CD4-positive, alpha-beta T cell (primary cell): Measurements from ENCODE around the gene THBS4. TPM values are rescaled to one million over a fixed set of nuclear protein-coding genes. Genes with fewer than 3 reads are reported as not detected.
"Not testable (repeated sequence)": the region's sequence is repeated elsewhere in the genome, so short reads cannot be mapped to it uniquely, and the experiment has no call there.

Source experiments
- ATAC-seq: fragments of 200-7000 bp; cut with Tn5 transposase; one replicate; pipeline ENCODE4 v1.10.0; 2022; ENCODE audit warnings: mild to moderate bottlenecking; ENCODE audit not compliant: poor library complexity
- CTCF ChIA-PET: fragments of 350-600 bp; sonication (Branson Sonifier 250); formaldehyde crosslinking; loops from one replicate; lab custom pipeline; 2021; ENCODE audit warnings: antibody characterized with exemption, inconsistent platforms; lab: Charles Lee
- POLR2A ChIA-PET: fragments of 350-600 bp; sonication (Branson Sonifier 250); formaldehyde crosslinking; loops from one replicate; lab custom pipeline; 2021; ENCODE audit warnings: antibody characterized with exemption, inconsistent platforms; lab: Charles Lee
- DNase-seq, 14 experiments: peaks; one replicate each; pipeline ENCODE4 v3.0.0-alpha.2; 2013 to 2020; ENCODE audit warnings: mixed read lengths in 2 of 14
- H3K27ac ChIP-seq, 2 donors: one replicate each; pipeline versions ENCODE4 v1.5.1 to v1.7.0; 2013; ENCODE audit warnings: low read length in 2 of 2, low read depth in 1 of 2, mild to moderate bottlenecking in 1 of 2
- H3K27me3 ChIP-seq, 2 experiments: 1 replicate in 1 of 2; 2 replicates in 1 of 2; pipeline versions ENCODE4 v1.6.1 to v1.7.0; 2013; ENCODE audit warnings: low read length in 2 of 2, control low read depth in 1 of 2, mild to moderate bottlenecking in 1 of 2, moderate library complexity in 1 of 2; ENCODE audit not compliant: insufficient read depth in 2 of 2, control insufficient read depth in 1 of 2
- H3K36me3 ChIP-seq: one replicate; pipeline ENCODE4 v1.6.1; 2013; ENCODE audit warnings: low read length, control low read depth; ENCODE audit not compliant: insufficient read depth
- H3K4me1 ChIP-seq: one replicate; pipeline ENCODE4 v1.6.1; 2013; ENCODE audit warnings: low read length, control low read depth; ENCODE audit not compliant: insufficient read depth
- H3K4me3 ChIP-seq: one replicate; pipeline ENCODE4 v1.5.1; 2013; ENCODE audit warnings: mild to moderate bottlenecking, low read length, moderate library complexity
- H3K9me3 ChIP-seq, 2 experiments: 1 replicate in 1 of 2; 2 replicates in 1 of 2; pipeline versions ENCODE4 v1.6.1 to v1.7.0; 2013; ENCODE audit warnings: low read length in 2 of 2, mild to moderate bottlenecking in 2 of 2, control low read depth in 1 of 2, moderate library complexity in 1 of 2; ENCODE audit not compliant: control insufficient read depth in 1 of 2, insufficient read depth in 1 of 2
- H3K27ac Mint-ChIP-seq: one replicate; pipeline ENCODE4 v1.8.0; 2020; ENCODE audit warnings: mixed read lengths
- H3K27me3 Mint-ChIP-seq: one replicate; pipeline ENCODE4 v1.8.0; 2021; ENCODE audit warnings: mixed read lengths
- H3K36me3 Mint-ChIP-seq: one replicate; pipeline ENCODE4 v1.8.0; 2021; ENCODE audit warnings: low read depth, mixed read lengths
- H3K4me1 Mint-ChIP-seq: one replicate; pipeline ENCODE4 v1.8.0; 2021; ENCODE audit warnings: low read depth, mixed read lengths
- H3K4me3 Mint-ChIP-seq: one replicate; pipeline ENCODE4 v1.8.0; 2020; ENCODE audit warnings: mild to moderate bottlenecking, mixed read lengths
- H3K9me3 Mint-ChIP-seq: one replicate; pipeline ENCODE4 v1.8.0; 2020; ENCODE audit warnings: mixed read lengths
- intact Hi-C, 2 experiments: fragments of 100-400 bp; cut with DNase I in 1 of 2; cut with micrococcal nuclease in 1 of 2; formaldehyde crosslinking; loops; one replicate each; pipeline versions ENCODE4 v1.15.1 to v1.9.0; 2023 to 2025; cut with DNase I, micrococcal nuclease
- total RNA-seq, 174 experiments: library from RNA in 2 of 174; stranded (reverse) in 2 of 174; gene quantifications; one replicate each; pipeline ENCODE4 v1.2.3 and lab custom pipeline; 2021 to 2026
- TF ChIP-seq, protein P1 (sequence below): fragments of 200-600 bp; IDR thresholded peaks from one replicate; pipeline ENCODE4 v1.8.0; 2022; ENCODE audit warnings: antibody characterized with exemption, mild to moderate bottlenecking

THBS4 gene
- total RNA-seq, 2 experiments from 2014 or later, result 0.47 to 0.85 TPM

DNA sequence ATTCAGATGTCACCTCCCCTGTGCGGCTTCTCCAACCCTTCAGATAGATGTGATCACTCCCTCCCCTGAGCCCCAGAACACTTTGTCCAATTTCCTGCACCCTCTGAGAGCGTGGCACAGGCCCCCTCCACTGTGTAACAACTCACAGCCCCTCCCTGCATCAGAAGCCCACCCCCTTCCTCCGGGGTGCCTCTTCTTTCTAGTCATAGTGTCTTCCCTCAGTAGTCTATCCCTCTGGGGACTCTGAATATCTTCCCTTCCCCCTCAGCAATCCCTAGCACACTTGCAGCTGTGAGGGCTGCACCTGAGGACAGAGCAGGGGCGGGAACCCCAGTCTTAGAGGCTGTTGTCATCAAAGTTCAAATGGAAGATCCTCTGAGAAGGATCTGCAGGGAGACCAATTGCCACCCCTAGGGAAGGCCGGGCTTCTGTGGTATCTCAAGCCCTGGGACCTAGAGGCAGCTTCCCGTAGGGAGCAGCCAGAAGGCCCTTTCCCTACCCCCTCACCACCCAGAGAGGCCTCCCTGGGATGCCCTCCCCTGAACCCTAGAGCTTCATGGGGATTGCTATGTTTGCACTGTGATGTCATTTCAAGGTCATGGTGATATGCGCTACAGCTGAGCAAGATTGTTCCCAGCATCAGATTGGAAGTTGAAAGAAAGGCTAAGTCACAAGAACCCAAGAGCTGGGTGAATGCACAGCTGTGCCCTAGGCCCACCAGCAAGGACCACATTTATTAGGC is 70.7 kb downstream of the THBS4 start:
- peak; percentile 65 for ATAC-seq
- H3K4me3 Mint-ChIP-seq, result no peak overlapping the region
- peak overlapping the region; percentile 53 for H3K27ac Mint-ChIP-seq
- ChIA-PET POLR2A (interaction anchor here (0.6 to 3.6 kb wide), 6 partner anchors 10 to 867 kb away, joined by 3 to 13 read pairs (median 3); no protein-coding TSS in a partner anchor), CTCF (no interaction called here)
- TF ChIP-seq, protein P1, sequence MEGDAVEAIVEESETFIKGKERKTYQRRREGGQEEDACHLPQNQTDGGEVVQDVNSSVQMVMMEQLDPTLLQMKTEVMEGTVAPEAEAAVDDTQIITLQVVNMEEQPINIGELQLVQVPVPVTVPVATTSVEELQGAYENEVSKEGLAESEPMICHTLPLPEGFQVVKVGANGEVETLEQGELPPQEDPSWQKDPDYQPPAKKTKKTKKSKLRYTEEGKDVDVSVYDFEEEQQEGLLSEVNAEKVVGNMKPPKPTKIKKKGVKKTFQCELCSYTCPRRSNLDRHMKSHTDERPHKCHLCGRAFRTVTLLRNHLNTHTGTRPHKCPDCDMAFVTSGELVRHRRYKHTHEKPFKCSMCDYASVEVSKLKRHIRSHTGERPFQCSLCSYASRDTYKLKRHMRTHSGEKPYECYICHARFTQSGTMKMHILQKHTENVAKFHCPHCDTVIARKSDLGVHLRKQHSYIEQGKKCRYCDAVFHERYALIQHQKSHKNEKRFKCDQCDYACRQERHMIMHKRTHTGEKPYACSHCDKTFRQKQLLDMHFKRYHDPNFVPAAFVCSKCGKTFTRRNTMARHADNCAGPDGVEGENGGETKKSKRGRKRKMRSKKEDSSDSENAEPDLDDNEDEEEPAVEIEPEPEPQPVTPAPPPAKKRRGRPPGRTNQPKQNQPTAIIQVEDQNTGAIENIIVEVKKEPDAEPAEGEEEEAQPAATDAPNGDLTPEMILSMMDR, result no peak
- H3K27ac ChIP-seq, result no peak overlapping the region
- H3K36me3 Mint-ChIP-seq, result peaks cover 2% of the 10 kb centered on the region
- H3K27me3 Mint-ChIP-seq, result no peaks in the 10 kb centered on the region
- peaks cover 8% of the 10 kb centered on the region for H3K4me1 ChIP-seq
- intact Hi-C loops, result no loop called here
- H3K9me3 ChIP-seq, result no peaks in the 10 kb centered on the region
- peaks cover 63% of the 10 kb centered on the region for H3K4me1 Mint-ChIP-seq
- no peak overlapping the region for H3K4me3 ChIP-seq
- no peaks in the 10 kb centered on the region for H3K9me3 Mint-ChIP-seq
- H3K36me3 ChIP-seq, result peaks cover 3% of the 10 kb centered on the region
- no peaks in the 10 kb centered on the region for H3K27me3 ChIP-seq
- DNase-seq, result peak in 1 of 14 experiments; percentile 40

DNA sequence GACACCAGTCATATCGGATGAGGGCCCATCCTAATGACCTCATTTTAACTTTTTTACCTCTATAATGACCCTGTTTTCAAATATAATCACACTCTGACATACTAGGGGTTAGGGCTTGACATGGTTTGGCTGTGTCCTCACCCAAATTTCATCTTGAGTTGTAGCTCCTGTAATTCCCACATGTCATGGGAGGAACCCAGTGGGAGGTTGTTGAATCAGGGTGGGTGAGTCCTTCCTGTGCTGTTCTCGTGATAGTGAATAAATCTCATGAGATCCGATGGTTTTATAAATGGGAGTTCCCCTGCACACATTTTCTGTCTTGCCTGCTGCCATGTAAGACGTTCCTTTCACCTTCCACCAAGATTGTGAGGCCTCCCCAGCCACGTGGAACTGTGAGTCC is 71.8 kb downstream of the THBS4 start:
- no peak for ATAC-seq
- H3K4me1 ChIP-seq, result peaks cover 8% of the 10 kb centered on the region
- Mint-ChIP-seq H3K27ac (peak overlapping the region; percentile 53), H3K4me3 (no peak overlapping the region), H3K4me1 (peaks cover 60% of the 10 kb centered on the region), H3K27me3 (no peaks in the 10 kb centered on the region), H3K36me3 (peaks cover 12% of the 10 kb centered on the region), H3K9me3 (no peaks in the 10 kb centered on the region)
- H3K9me3 ChIP-seq, result no peaks in the 10 kb centered on the region
- TF ChIP-seq, protein P1, result no peak
- H3K36me3 ChIP-seq, result peaks cover 3% of the 10 kb centered on the region
- no peak for DNase-seq
- H3K27ac ChIP-seq, result no peak overlapping the region
- H3K4me3 ChIP-seq, result no peak overlapping the region
- intact Hi-C loops, result no loop called here
- POLR2A ChIA-PET, result interaction anchor here (0.9 to 3.6 kb wide), 2 partner anchors 15 to 30 kb away, joined by 3 to 13 read pairs; no protein-coding TSS in a partner anchor
- CTCF ChIA-PET, result no interaction called here
- H3K27me3 ChIP-seq, result no peaks in the 10 kb centered on the region

DNA sequence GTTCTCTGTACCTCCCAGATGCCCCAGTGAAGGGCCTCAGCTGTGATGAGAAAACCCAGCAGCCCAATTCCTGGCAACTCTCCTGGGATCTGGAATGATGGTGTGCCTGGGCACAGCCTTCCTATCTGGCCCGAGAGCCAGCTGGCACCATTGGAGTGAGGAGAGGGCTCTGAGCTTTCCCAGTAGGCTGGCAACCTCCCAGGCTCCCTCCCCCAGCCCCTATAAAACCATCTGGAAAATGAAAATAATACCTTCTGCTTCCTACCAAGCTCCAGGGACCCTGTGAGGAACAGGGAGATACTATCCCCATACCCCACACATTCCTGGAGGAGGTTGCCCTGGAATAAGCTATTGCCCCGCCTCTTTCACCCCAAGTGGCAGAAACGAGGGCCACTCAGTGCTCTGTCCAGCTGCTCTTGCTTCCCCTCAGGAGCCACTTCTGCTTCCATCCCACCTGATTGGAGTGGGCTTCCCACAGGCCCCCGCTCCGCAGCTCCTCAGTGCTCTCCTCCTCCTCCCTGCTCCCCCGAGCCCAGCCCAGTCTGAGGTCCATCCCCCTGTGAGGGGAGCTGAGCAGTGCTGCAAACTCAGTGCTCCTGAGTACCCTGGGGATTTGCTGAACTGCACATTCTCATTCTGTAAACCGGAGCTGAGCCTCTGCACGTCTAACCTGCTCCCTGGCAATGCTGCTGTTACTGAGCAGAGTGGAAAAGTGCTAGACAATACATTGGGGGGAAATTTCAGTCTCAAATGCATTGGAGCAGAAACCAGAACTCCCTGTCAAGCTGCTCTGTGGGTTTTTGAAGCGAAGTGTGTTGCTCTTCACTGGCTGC is 74.7 kb downstream of the THBS4 start:
- no peak overlapping the region for H3K27ac ChIP-seq
- H3K4me3 ChIP-seq, result no peak overlapping the region
- ChIA-PET CTCF (interaction anchor here (1.2 kb wide), 1 partner anchor 8 kb away, joined by 5 read pairs; no protein-coding TSS in a partner anchor), POLR2A (interaction anchor here (1.0 to 1.3 kb wide), 3 partner anchors 9 to 16 kb away, joined by 3 to 5 read pairs (median 4); no protein-coding TSS in a partner anchor)
- H3K27me3 ChIP-seq, result no peaks in the 10 kb centered on the region
- peaks cover 0 to 3% of the 10 kb centered on the region in 2 experiments for H3K9me3 ChIP-seq
- Mint-ChIP-seq H3K27ac (no peak overlapping the region), H3K4me1 (peaks cover 47% of the 10 kb centered on the region), H3K4me3 (no peak overlapping the region), H3K9me3 (no peaks in the 10 kb centered on the region), H3K27me3 (no peaks in the 10 kb centered on the region), H3K36me3 (peaks cover 37% of the 10 kb centered on the region)
- ATAC-seq (no peak), DNase-seq (no peak)
- TF ChIP-seq, protein P1, result no peak
- peaks cover 9% of the 10 kb centered on the region for H3K4me1 ChIP-seq
- intact Hi-C loops, result no loop called here
- H3K36me3 ChIP-seq, result peaks cover 4% of the 10 kb centered on the region

DNA sequence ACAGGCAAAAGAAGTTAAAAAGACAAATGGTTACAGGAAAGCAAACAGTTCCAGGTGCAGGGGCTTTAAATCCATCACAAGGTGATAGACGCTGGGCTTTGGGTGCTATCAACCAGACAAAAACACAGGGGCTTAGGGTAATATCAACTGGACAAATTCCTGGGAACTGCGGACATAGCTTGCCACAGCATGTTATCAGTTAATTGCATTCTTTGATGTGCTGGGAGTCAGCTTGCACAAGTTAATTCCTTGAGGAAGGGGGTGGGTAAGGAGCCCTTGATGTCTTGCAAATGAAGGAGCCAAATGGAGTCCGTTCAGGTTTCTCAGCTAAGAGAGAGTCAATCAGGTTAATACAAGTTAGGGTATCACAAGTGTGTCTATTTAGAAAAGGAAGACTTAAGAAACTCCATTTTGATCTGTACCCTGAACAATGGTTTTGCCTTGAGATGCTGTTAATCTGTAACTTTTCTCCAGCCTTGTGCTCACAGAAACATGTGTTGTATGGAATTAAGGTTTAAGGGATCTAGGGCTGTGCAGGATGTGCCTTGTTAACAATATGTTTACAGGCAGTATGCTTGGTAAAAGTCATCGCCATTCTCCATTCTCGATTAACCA is 76.3 kb downstream of the THBS4 start:
- H3K4me1 ChIP-seq, result peaks cover 20% of the 10 kb centered on the region
- POLR2A ChIA-PET, DNase-seq, H3K27ac ChIP-seq, H3K4me3 Mint-ChIP-seq, intact Hi-C loops, H3K36me3 ChIP-seq, CTCF ChIA-PET, H3K9me3 Mint-ChIP-seq, H3K27me3 Mint-ChIP-seq, ATAC-seq, H3K4me3 ChIP-seq, H3K9me3 ChIP-seq, H3K27me3 ChIP-seq: not testable (repeated sequence)
- peaks cover 48% of the 10 kb centered on the region for H3K4me1 Mint-ChIP-seq
- H3K27ac Mint-ChIP-seq, result peak overlapping the region; percentile 7
- H3K36me3 Mint-ChIP-seq, result peaks cover 53% of the 10 kb centered on the region
